ENCODE results near the gene ALMS1.

The ALMS1 gene

DNA sequence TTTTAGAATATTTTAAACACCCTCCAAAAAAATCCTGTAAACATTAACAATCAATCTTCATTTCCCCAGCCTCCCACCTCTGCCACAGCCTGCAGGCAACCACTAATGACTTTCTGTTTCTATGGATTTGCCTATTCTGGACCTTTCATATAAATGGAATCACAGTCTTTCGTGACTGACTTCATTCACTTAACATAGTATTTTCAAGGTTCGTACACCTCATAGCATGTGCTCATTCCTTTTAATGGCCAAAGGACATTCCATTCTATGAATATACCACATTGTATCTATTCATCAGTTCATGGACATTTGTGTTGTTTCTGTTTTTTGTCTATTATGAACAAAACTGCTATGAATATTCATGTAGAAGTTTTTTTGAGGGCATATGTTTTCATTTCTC lies 208.0 kb downstream of the ALMS1 start:
- TF ChIP-seq, protein P1, sequence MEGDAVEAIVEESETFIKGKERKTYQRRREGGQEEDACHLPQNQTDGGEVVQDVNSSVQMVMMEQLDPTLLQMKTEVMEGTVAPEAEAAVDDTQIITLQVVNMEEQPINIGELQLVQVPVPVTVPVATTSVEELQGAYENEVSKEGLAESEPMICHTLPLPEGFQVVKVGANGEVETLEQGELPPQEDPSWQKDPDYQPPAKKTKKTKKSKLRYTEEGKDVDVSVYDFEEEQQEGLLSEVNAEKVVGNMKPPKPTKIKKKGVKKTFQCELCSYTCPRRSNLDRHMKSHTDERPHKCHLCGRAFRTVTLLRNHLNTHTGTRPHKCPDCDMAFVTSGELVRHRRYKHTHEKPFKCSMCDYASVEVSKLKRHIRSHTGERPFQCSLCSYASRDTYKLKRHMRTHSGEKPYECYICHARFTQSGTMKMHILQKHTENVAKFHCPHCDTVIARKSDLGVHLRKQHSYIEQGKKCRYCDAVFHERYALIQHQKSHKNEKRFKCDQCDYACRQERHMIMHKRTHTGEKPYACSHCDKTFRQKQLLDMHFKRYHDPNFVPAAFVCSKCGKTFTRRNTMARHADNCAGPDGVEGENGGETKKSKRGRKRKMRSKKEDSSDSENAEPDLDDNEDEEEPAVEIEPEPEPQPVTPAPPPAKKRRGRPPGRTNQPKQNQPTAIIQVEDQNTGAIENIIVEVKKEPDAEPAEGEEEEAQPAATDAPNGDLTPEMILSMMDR (IDR thresholded peaks at IDR 0.05) = no peak

DNA sequence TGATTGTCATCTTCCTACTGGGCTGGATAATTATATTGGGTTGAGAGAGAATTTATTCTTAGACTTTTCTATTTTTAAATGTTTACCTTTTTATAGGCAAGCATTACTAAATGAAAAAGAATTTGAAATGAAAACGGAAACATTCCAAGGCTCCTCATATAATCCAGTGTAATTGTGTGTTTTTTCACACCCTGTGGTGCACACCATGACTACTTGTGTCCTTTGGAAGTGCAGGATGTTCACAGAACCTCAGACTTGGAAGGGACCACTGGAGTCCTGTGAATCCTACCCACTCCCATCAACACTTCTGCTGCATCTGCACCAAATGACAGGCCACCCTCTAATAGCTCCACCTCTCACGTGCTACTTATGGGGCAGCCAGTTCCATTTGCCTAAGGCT lies 208.6 kb downstream of the ALMS1 start:
- TF ChIP-seq, protein P1 (IDR thresholded peaks at IDR 0.05) = no peak

DNA sequence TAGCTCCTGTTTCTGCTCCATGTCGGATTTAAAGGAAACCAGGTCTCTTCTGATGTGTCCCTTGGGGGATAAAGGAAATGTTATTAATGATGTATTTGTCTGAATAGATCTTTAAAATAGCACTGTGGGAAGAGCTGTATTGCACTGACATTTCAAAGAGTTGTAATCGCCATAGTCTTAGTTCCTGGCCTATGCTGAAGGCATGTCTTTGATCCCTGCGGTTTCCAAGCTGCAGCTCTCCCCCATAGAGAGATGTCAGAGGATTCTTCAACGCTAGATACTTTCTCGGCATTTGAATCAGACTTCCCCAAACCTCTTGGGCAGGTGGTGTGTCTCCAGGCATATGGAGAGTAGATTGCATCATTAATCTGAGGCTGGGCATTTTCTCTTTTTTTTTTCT lies 216.1 kb downstream of the ALMS1 start:
- TF ChIP-seq, protein P1 (IDR thresholded peaks at IDR 0.05) = no peak

DNA sequence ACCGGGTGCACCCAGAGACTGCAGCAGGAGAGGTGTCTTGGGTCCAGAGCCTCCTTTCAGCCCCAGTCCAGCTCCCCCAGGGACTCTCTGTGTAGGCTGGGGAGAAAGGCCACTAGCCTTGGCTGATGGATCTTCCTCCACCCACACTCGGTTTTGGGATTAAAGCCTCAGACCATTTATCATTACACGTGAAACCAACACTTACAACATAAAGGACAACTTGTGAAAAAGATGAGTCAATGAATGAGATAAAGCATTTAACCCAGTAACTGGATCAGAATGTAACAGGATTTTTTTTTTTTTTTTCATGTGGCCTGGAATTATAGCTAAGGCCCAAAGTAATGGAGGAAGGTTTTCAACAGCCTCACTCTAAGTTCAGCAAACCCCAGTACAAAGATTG lies 224.5 kb downstream of the ALMS1 start:
- TF ChIP-seq, protein P1 (IDR thresholded peaks at IDR 0.05) = no peak

- TF ChIP-seq, protein P1 (IDR thresholded peaks at IDR 0.05) = no peak
Observed at GRCh38 chr2:73611193-73611592, 225.6 kb downstream of the ALMS1 start.

DNA sequence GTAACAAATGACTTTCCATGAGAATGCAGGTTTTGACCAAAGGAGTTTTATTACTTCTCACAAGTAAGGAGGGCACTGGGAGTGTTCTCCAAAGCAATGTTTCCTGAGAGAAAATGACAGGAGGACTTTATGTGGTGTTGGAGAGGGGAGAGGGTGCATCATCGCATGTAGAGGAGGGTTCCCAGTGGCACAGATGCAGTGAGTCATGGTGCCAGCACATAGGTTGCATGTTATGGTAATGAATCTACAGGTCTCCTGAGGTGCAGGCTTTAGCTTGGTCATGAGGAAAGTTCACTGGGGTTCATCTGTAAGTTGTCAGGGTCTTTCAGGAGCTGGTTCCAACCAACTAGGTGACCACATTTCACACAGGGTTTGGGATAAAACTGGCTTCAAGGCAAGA lies 226.2 kb downstream of the ALMS1 start:
- TF ChIP-seq, protein P1 (IDR thresholded peaks at IDR 0.05) = no peak

GRCh38 chr2:73614105-73614504 lies 228.5 kb downstream of the ALMS1 start:
- TF ChIP-seq, protein P1 (IDR thresholded peaks at IDR 0.05) = no peak

DNA sequence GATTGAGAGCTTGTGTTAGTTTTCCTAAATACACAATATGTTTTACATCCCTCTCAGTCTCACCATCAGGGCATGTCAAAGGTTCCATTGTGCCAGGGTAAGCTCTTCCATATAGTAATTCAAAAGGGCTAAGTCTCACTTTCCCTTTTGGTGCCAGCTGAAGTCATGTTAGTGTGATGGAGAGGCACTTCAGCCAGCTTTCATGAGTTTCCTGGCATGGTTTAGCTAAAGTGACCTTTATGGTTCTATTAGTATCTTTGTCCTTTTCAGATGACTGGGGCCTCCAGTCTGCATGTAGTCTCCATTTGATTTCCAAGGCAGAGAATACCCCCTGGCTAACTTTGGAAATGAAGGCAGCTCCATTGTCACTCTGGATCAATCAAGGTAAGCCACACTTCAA lies 229.4 kb downstream of the ALMS1 start:
- TF ChIP-seq, protein P1 (IDR thresholded peaks at IDR 0.05) = no peak
